NCI-H748 treated with DMSO at 0.1 percent for 48 hours (cell line): ENCODE measurements around the gene CDH22.

Source experiments
- DNase-seq: peaks from one replicate; lab custom pipeline; 2025; lab: John Stamatoyannopoulos, UW

Gene CDH22

GRCh38 chr20:46214824-46215488 lies 93.3 kb downstream of the CDH22 start:
- DNase-seq: no peak

- no peak for DNase-seq
These were observed 94.1 kb downstream of the CDH22 start for GRCh38 chr20:46213946-46214823.

GRCh38 chr20:46212876-46213275 lies 95.4 kb downstream of the CDH22 start:
- no peak for DNase-seq

- no peak for DNase-seq
These were observed 96.0 kb downstream of the CDH22 start for GRCh38 chr20:46212252-46212651.

- no peak for DNase-seq
These were observed 97.0 kb downstream of the CDH22 start for GRCh38 chr20:46211331-46211722.

- no peak for DNase-seq
These were observed 97.5 kb downstream of the CDH22 start for GRCh38 chr20:46210672-46211330.

- DNase-seq: no peak
These were observed 98.2 kb downstream of the CDH22 start for GRCh38 chr20:46209930-46210671.

- no peak for DNase-seq
These were observed 100.5 kb downstream of the CDH22 start for GRCh38 chr20:46207793-46208192.

GRCh38 chr20:46206992-46207549 lies 101.2 kb downstream of the CDH22 start:
- no peak for DNase-seq

GRCh38 chr20:46206025-46206424 lies 102.3 kb downstream of the CDH22 start:
- DNase-seq: no peak

GRCh38 chr20:46205349-46205748 lies 102.9 kb downstream of the CDH22 start:
- DNase-seq: no peak

- DNase-seq: no peak
These were observed 103.6 kb downstream of the CDH22 start for GRCh38 chr20:46204594-46205186.

- DNase-seq: no peak
These were observed 104.8 kb downstream of the CDH22 start for GRCh38 chr20:46203510-46203837.

GRCh38 chr20:46202766-46203509 lies 105.4 kb downstream of the CDH22 start:
- no peak for DNase-seq

GRCh38 chr20:46200582-46201570 lies 107.4 kb downstream of the CDH22 start:
- DNase-seq: no peak

- no peak for DNase-seq
These were observed 109.1 kb downstream of the CDH22 start for GRCh38 chr20:46199198-46199597.

GRCh38 chr20:46196990-46197389 lies 111.3 kb downstream of the CDH22 start:
- no peak for DNase-seq

GRCh38 chr20:46195264-46196036 lies 112.8 kb downstream of the CDH22 start:
- DNase-seq: no peak

GRCh38 chr20:46194409-46194808 lies 113.9 kb downstream of the CDH22 start:
- no peak for DNase-seq
